ENCODE results near the gene HYDIN.

Gene HYDIN

DNA sequence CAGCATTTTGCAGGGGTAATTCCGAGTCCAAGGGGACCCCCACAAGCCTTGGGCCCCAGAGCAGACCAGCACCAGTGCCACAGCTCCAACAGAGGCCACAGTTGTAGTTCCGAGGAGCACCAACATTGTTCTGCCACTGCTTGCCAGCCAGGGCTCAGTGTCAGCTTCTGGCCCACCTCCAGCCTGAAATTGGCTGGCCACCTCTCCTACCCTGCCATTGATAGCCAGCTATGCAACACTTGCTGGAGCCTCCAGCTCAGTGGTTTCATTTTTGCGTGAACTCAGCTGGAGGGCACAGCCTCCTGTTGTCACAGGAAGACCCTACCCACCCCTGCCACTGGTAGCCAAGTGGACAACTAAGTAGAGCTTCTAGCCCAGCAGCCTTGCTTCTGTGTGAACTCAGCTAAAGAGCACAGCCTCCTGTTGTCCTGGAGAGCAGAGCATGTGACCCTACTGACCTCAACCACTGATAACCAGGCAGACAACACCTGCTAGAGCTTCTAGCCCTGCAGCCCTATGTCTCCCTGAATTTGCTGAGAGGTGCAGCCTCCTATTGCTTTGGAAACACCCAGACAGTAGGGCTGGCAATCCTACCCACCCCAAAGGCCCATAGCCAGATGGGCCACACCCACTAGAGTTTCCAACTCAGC lies 24.9 kb downstream of the HYDIN start:
- Histone ChIP-seq H3K27ac (ENCODE audit: insufficient read depth in 1 of 2, low read depth in 1 of 2, low read length in 2 of 2, poor library complexity in 1 of 2, severe bottlenecking in 2 of 2) (no peak overlapping the region), H3K4me3 (ENCODE audit: control insufficient read depth in 1 of 7, extremely low read depth in 1 of 7, insufficient read depth in 4 of 7, low read depth in 2 of 7, low read length in 6 of 7) (no peak overlapping the region), H3K27me3 (replicated peaks in 2 of 5; ENCODE audit: control insufficient read depth in 4 of 5, insufficient read depth in 5 of 5, low read length in 4 of 5) (peaks cover 0 to 3% (median 2%) of the 10 kb centered on the region in 5 experiments), H3K9me3 (ENCODE audit: control extremely low read depth in 1 of 5, control insufficient read depth in 4 of 5, insufficient read depth in 2 of 5, low read depth in 1 of 5, low read length in 4 of 5) (peaks cover 0 to 11% (median 4%) of the 10 kb centered on the region in 5 experiments), H3K36me3 (ENCODE audit: control insufficient read depth in 4 of 4, insufficient read depth in 4 of 4, low read length in 3 of 4) (no peaks in the 10 kb centered on the region), H3K4me1 (ENCODE audit: control extremely low read depth in 1 of 4, control insufficient read depth in 4 of 4, insufficient read depth in 4 of 4, low read length in 3 of 4) (no peaks in the 10 kb centered on the region)
- WGBS (ENCODE audit: insufficient coverage), result 88% methylated on average over 3 of the region's 3 CpGs
- DNase-seq, result no peak
- POLR2A ChIA-PET, result no interaction called here
- CTCF ChIA-PET, result interaction anchor here (1.2 to 1.7 kb wide), 2 partner anchors 9 to 106 kb away, joined by 3 to 4 read pairs; no protein-coding TSS in a partner anchor

DNA sequence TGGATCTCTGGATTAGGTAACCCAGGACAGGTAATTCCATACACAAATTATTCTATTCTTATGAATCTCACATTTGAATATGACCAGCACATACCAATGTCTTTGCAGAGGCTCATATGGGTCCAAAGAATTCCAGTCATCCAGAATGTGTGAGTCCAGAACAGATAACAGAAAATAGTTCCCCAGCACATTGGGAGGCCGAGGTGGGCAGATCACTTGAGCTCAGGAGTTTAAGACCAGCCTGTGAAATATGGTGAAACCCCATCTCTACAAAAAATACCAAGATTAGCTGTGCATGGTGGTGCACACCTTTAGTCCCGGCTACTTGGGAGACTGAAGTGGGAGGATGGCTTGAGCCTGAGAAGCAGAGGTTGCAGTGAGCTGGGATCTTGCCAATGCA lies 26.9 kb downstream of the HYDIN start:
- DNase-seq, result no peak
- H3K4me3 ChIP-seq (ENCODE audit: control insufficient read depth in 1 of 7, extremely low read depth in 1 of 7, insufficient read depth in 4 of 7, low read depth in 2 of 7, low read length in 6 of 7), result no peak overlapping the region
- 100% methylated on average over 1 of the region's 2 CpGs for WGBS (ENCODE audit: insufficient coverage)
- ChIA-PET POLR2A (no interaction called here), CTCF (no interaction called here)
- H3K27ac ChIP-seq (ENCODE audit: insufficient read depth in 1 of 2, low read depth in 1 of 2, low read length in 2 of 2, poor library complexity in 1 of 2, severe bottlenecking in 2 of 2), result no peak overlapping the region
- no peaks in the 10 kb centered on the region for H3K36me3 ChIP-seq (ENCODE audit: control insufficient read depth in 4 of 4, insufficient read depth in 4 of 4, low read length in 3 of 4)
- H3K9me3 ChIP-seq (ENCODE audit: control extremely low read depth in 1 of 5, control insufficient read depth in 4 of 5, insufficient read depth in 2 of 5, low read depth in 1 of 5, low read length in 4 of 5), result peaks cover 0 to 15% (median 4%) of the 10 kb centered on the region in 5 experiments
- peaks cover 0 to 3% (median 2%) of the 10 kb centered on the region in 5 experiments for H3K27me3 ChIP-seq (replicated peaks in 2 of 5; ENCODE audit: control insufficient read depth in 4 of 5, insufficient read depth in 5 of 5, low read length in 4 of 5)
- no peaks in the 10 kb centered on the region for H3K4me1 ChIP-seq (ENCODE audit: control extremely low read depth in 1 of 4, control insufficient read depth in 4 of 4, insufficient read depth in 4 of 4, low read length in 3 of 4)

DNA sequence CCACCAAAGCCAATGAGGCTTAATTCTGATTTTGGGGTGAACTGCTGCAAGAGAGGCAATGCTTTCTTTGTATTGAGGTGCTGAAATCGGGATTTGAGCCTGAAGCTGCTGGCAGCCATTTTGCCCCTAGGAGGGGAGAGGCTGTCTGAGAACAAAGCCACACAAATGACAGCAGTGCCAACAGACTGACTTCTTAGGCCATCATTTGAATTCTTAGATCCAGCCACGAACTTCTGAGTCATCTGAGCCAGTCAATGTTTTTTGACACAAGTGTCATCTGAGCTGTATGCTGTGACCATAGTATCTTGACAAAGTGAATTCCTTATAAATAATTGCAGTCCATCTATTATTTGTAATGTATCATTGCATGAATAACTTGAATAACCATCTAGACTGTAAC lies 29.0 kb downstream of the HYDIN start:
- peaks cover 0 to 12% (median 0%) of the 10 kb centered on the region in 5 experiments for H3K9me3 ChIP-seq (ENCODE audit: control extremely low read depth in 1 of 5, control insufficient read depth in 4 of 5, insufficient read depth in 2 of 5, low read depth in 1 of 5, low read length in 4 of 5)
- no peak overlapping the region for H3K27ac ChIP-seq (ENCODE audit: insufficient read depth in 1 of 2, low read depth in 1 of 2, low read length in 2 of 2, poor library complexity in 1 of 2, severe bottlenecking in 2 of 2)
- ChIA-PET POLR2A (no interaction called here), CTCF (no interaction called here)
- no peak for DNase-seq
- 100% methylated on average over 1 of the region's 2 CpGs for WGBS (ENCODE audit: insufficient coverage)
- peaks cover 0 to 2% (median 0%) of the 10 kb centered on the region in 5 experiments for H3K27me3 ChIP-seq (replicated peaks in 2 of 5; ENCODE audit: control insufficient read depth in 4 of 5, insufficient read depth in 5 of 5, low read length in 4 of 5)
- no peak overlapping the region for H3K4me3 ChIP-seq (ENCODE audit: control insufficient read depth in 1 of 7, extremely low read depth in 1 of 7, insufficient read depth in 4 of 7, low read depth in 2 of 7, low read length in 6 of 7)
- H3K36me3 ChIP-seq (ENCODE audit: control insufficient read depth in 4 of 4, insufficient read depth in 4 of 4, low read length in 3 of 4), result no peaks in the 10 kb centered on the region
- H3K4me1 ChIP-seq (ENCODE audit: control extremely low read depth in 1 of 4, control insufficient read depth in 4 of 4, insufficient read depth in 4 of 4, low read length in 3 of 4), result no peaks in the 10 kb centered on the region

DNA sequence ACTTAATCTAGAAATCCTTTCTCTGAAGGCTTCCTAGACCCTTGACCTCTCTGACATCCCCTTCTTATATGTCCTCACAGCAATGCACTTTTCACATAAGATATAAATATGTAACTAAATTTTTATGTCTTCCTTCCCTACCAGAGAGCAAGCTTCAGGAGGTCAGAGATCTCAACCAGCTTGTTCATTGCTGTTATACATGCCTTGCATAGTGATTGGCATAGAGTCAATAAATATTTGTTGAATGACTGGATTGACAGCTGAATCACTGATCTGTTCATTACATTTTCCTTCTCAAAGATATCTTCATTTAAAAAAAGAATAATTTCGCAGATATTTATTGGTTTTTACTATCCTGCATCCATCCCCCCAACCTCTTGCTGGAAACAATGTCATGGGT lies 29.5 kb downstream of the HYDIN start:
- ChIA-PET POLR2A (no interaction called here), CTCF (no interaction called here)
- WGBS (ENCODE audit: insufficient coverage), result 91% methylated on average over 1 of the region's 1 CpG
- no peak overlapping the region for H3K4me3 ChIP-seq (ENCODE audit: control insufficient read depth in 1 of 7, extremely low read depth in 1 of 7, insufficient read depth in 4 of 7, low read depth in 2 of 7, low read length in 6 of 7)
- peaks cover 0 to 12% (median 0%) of the 10 kb centered on the region in 5 experiments for H3K9me3 ChIP-seq (ENCODE audit: control extremely low read depth in 1 of 5, control insufficient read depth in 4 of 5, insufficient read depth in 2 of 5, low read depth in 1 of 5, low read length in 4 of 5)
- peaks cover 0 to 3% (median 2%) of the 10 kb centered on the region in 5 experiments for H3K27me3 ChIP-seq (replicated peaks in 2 of 5; ENCODE audit: control insufficient read depth in 4 of 5, insufficient read depth in 5 of 5, low read length in 4 of 5)
- H3K4me1 ChIP-seq (ENCODE audit: control extremely low read depth in 1 of 4, control insufficient read depth in 4 of 4, insufficient read depth in 4 of 4, low read length in 3 of 4), result no peaks in the 10 kb centered on the region
- no peak for DNase-seq
- no peaks in the 10 kb centered on the region for H3K36me3 ChIP-seq (ENCODE audit: control insufficient read depth in 4 of 4, insufficient read depth in 4 of 4, low read length in 3 of 4)
- H3K27ac ChIP-seq (ENCODE audit: insufficient read depth in 1 of 2, low read depth in 1 of 2, low read length in 2 of 2, poor library complexity in 1 of 2, severe bottlenecking in 2 of 2), result no peak overlapping the region

DNA sequence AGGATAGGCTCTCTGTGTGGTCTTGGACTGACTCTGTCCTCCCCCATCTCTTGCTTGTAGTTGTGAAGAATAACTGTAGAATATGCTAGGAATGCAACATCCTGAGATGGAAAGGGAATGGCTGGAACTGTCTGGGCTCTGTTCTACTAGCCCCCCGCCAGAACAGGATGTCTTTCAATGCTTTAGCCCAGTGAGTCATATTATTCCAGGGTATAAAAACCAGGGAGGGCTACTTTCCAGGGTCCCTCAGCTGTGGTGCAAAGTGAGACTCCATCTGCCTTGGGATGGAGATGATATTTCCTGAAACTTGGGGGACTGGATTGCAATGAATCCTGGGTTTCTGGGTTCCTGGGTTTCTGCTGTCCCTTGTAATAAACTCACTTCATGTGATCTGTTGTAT lies 32.1 kb downstream of the HYDIN start:
- Histone ChIP-seq H3K9me3 (ENCODE audit: control extremely low read depth in 1 of 5, control insufficient read depth in 4 of 5, insufficient read depth in 2 of 5, low read depth in 1 of 5, low read length in 4 of 5) (peaks cover 0 to 12% (median 0%) of the 10 kb centered on the region in 5 experiments), H3K36me3 (ENCODE audit: control insufficient read depth in 4 of 4, insufficient read depth in 4 of 4, low read length in 3 of 4) (no peaks in the 10 kb centered on the region), H3K27ac (ENCODE audit: insufficient read depth in 1 of 2, low read depth in 1 of 2, low read length in 2 of 2, poor library complexity in 1 of 2, severe bottlenecking in 2 of 2) (no peak overlapping the region), H3K4me3 (ENCODE audit: control insufficient read depth in 1 of 7, extremely low read depth in 1 of 7, insufficient read depth in 4 of 7, low read depth in 2 of 7, low read length in 6 of 7) (no peak overlapping the region), H3K27me3 (replicated peaks in 2 of 5; ENCODE audit: control insufficient read depth in 4 of 5, insufficient read depth in 5 of 5, low read length in 4 of 5) (peaks cover 0 to 4% (median 2%) of the 10 kb centered on the region in 5 experiments), H3K4me1 (ENCODE audit: control extremely low read depth in 1 of 4, control insufficient read depth in 4 of 4, insufficient read depth in 4 of 4, low read length in 3 of 4) (no peaks in the 10 kb centered on the region)
- ChIA-PET POLR2A (no interaction called here), CTCF (no interaction called here)
- DNase-seq, result no peak
- WGBS (ENCODE audit: insufficient coverage), result 100% methylated on average over 1 of the region's 1 CpG

DNA sequence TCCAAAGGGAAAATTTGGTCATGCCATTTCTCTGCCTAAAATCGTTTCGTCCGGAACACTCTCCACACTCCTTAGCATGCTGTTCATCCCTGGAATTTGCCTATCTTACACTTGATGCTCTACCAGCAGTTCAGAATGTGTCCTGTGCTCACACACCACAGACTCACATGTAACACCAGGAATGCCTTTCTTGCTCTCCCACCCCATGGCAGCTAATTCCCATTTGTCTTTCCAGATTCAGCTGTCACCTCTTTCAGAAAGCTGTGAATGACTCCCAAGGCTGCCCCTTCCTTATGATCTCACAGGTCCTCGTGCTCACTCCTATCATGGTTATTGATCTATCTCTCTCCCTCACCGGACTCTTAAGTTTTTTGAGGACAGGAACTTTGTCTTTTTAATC lies 38.1 kb downstream of the HYDIN start:
- H3K36me3 ChIP-seq (ENCODE audit: control insufficient read depth in 4 of 4, insufficient read depth in 4 of 4, low read length in 3 of 4), result no peaks in the 10 kb centered on the region
- DNase-seq, result no peak
- CTCF ChIA-PET, result no interaction called here
- H3K27ac ChIP-seq (ENCODE audit: insufficient read depth in 1 of 2, low read depth in 1 of 2, low read length in 2 of 2, poor library complexity in 1 of 2, severe bottlenecking in 2 of 2), result no peak overlapping the region
- POLR2A ChIA-PET, result no interaction called here
- no peaks in the 10 kb centered on the region for H3K9me3 ChIP-seq (ENCODE audit: control extremely low read depth in 1 of 5, control insufficient read depth in 4 of 5, insufficient read depth in 2 of 5, low read depth in 1 of 5, low read length in 4 of 5)
- H3K27me3 ChIP-seq (replicated peaks in 2 of 5; ENCODE audit: control insufficient read depth in 4 of 5, insufficient read depth in 5 of 5, low read length in 4 of 5), result peaks cover 3 to 15% (median 4%) of the 10 kb centered on the region in 5 experiments
- H3K4me3 ChIP-seq (ENCODE audit: control insufficient read depth in 1 of 7, extremely low read depth in 1 of 7, insufficient read depth in 4 of 7, low read depth in 2 of 7, low read length in 6 of 7), result no peak overlapping the region
- 78% methylated on average over 2 of the region's 5 CpGs for WGBS (ENCODE audit: insufficient coverage)
- H3K4me1 ChIP-seq (ENCODE audit: control extremely low read depth in 1 of 4, control insufficient read depth in 4 of 4, insufficient read depth in 4 of 4, low read length in 3 of 4), result no peaks in the 10 kb centered on the region

DNA sequence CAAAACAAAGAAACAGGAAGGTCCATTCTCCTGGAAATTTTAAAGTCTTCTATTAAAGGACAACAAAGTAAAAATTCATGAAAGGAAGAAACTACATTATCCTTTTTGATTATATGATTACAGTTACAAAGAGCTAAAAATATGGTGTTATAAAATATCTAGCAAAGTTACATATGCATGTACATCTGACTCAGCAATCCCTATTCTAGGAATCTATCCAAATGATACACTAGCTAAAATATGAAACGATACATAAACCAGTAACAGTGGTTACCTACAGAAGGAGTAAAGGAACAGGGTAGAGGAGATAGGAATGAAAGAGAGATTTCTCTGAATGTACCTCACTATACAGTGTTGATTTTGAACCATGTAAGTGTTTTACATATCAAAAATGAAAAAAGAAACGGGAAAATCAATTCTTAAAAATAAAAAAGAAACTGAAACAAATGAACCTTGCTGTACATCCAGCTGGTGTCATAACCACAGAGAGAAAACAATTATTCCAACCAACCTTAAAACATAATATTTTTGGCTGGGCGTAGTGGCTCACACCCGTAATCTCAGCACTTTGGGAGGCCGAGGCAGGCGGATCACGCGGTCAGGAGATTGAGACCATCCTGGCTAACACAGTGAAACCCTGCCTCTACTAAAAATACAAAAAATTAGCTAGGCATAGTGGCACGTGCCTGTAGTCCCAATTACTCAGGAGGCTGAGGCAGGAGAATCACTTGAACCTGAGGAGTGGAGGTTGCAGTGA lies 41.4 kb downstream of the HYDIN start:
- H3K27ac ChIP-seq (ENCODE audit: insufficient read depth in 1 of 2, low read depth in 1 of 2, low read length in 2 of 2, poor library complexity in 1 of 2, severe bottlenecking in 2 of 2), result no peak overlapping the region
- WGBS (ENCODE audit: insufficient coverage), result 94% methylated on average over 3 of the region's 9 CpGs
- H3K4me1 ChIP-seq (ENCODE audit: control extremely low read depth in 1 of 4, control insufficient read depth in 4 of 4, insufficient read depth in 4 of 4, low read length in 3 of 4), result no peaks in the 10 kb centered on the region
- DNase-seq, result no peak
- no peaks in the 10 kb centered on the region for H3K36me3 ChIP-seq (ENCODE audit: control insufficient read depth in 4 of 4, insufficient read depth in 4 of 4, low read length in 3 of 4)
- peaks cover 0 to 15% (median 2%) of the 10 kb centered on the region in 5 experiments for H3K27me3 ChIP-seq (replicated peaks in 2 of 5; ENCODE audit: control insufficient read depth in 4 of 5, insufficient read depth in 5 of 5, low read length in 4 of 5)
- POLR2A ChIA-PET, result interaction anchor here (0.6 kb wide), 1 partner anchor 67 kb away, joined by 3 read pairs; no protein-coding TSS in a partner anchor
- CTCF ChIA-PET, result no interaction called here
- H3K9me3 ChIP-seq (ENCODE audit: control extremely low read depth in 1 of 5, control insufficient read depth in 4 of 5, insufficient read depth in 2 of 5, low read depth in 1 of 5, low read length in 4 of 5), result no peaks in the 10 kb centered on the region
- H3K4me3 ChIP-seq (ENCODE audit: control insufficient read depth in 1 of 7, extremely low read depth in 1 of 7, insufficient read depth in 4 of 7, low read depth in 2 of 7, low read length in 6 of 7), result no peak overlapping the region

Measured in common myeloid progenitor, CD34-positive (primary cell).